Peyer's patch (tissue), 4 donors: ENCODE data around the gene VPS8. TPM values are rescaled to one million over a fixed set of nuclear protein-coding genes. Genes with fewer than 3 reads are reported as not detected.

Source experiments
- DNase-seq, 3 donors: peaks; one replicate each; pipeline ENCODE4 v3.0.0-alpha.2; 2017 to 2019
- H3K27ac ChIP-seq, 4 donors: fragments of 200-600 bp; sonication (generic); one replicate each; pipeline ENCODE4 v1.5.1; 2016 to 2019
- H3K27me3 ChIP-seq, 2 donors: fragments of 200-600 bp; sonication (generic); one replicate each; pipeline ENCODE4 v1.5.1; 2019
- H3K36me3 ChIP-seq, 3 donors: fragments of 200-600 bp; sonication (generic); one replicate each; pipeline ENCODE4 v1.5.1; 2016 to 2019
- H3K4me1 ChIP-seq, 4 donors: fragments of 200-600 bp; sonication (generic); one replicate each; pipeline ENCODE4 v1.5.1; 2016 to 2019
- H3K4me3 ChIP-seq, 4 donors: fragments of 200-600 bp; sonication (generic); 1 replicate in 3 of 4; 2 replicates in 1 of 4; pipeline ENCODE4 v1.5.1; 2016 to 2019; ENCODE audit warnings: mild to moderate bottlenecking in 1 of 4
- H3K9me3 ChIP-seq, 4 donors: fragments of 200-600 bp; sonication (generic); one replicate each; pipeline ENCODE4 v1.5.1; 2016 to 2019; ENCODE audit warnings: mild to moderate bottlenecking in 1 of 4
- CTCF ChIP-seq, 6 experiments: fragments of 450-650 bp in 4 of 6; fragments of 200-600 bp in 2 of 6; sonication (generic) in 1 of 6; IDR thresholded peaks; one replicate each; pipeline ENCODE4 v1.5.1; 2017 to 2019; ENCODE audit warnings: antibody characterized with exemption in 6 of 6, mild to moderate bottlenecking in 3 of 6, moderate library complexity in 1 of 6
- POLR2A ChIP-seq, 2 donors: fragments of 450-650 bp; IDR thresholded peaks; one replicate each; pipeline ENCODE4 v1.5.1; 2017; ENCODE audit warnings: antibody characterized with exemption in 2 of 2, mild to moderate bottlenecking in 2 of 2, moderate library complexity in 2 of 2
- total RNA-seq, 4 donors: library from RNA; depleted of rRNA; stranded (reverse); fragments of >200 nt; gene quantifications; one replicate each; pipeline ENCODE4 v1.1.0, GENCODE V29; 2016

The VPS8 gene
- total RNA-seq, 4 donors from 2014 or later, result 49.7 to 109 (median 74.3) TPM

DNA sequence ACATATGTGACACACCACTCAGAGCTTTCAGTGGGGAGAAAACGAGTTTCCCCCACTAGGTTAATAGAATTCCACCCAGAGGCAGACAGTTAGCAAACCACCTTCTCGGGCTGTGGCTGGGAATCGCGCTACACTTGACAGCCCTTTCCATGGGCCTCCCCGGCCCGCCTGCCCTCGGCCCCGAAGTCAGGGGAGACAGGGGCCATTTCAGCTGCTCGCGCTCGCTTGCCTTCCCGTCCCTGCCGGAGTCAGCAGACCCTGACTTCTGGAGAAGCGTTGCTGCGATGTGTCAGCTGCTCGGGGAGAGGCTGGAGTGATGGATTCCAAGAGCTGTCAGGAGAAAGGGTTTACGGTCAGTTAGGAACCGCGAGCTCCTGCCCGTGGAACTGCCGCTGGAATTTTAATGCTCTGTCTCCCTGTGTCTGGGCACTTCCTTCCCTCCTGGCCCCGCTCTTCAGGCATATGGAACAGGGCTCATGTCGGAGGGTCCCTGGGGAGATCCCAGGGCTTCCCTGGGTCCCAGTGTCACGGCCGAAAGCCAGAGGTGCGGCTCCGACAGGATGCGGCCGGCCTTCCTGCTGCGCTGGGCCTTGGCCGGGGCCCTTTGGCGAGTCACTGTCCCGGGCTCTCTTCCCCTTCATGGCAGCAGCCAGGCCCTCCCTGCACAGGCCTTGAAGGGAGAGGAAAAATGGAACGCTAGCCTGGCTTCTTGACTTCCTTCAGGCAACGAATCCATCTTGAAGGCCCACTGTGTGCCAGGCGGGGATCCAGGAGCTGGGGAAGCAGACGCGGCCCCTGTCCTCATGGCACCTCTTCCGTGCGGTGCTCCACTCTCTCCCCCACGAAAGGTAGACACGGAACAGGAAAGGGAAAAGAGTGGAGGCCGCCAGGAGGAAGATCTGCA lies 38.4 kb upstream of the VPS8 start:
- no peak for DNase-seq
- Histone ChIP-seq H3K9me3 (no peaks in the 10 kb centered on the region), H3K36me3 (no peaks in the 10 kb centered on the region), H3K4me1 (no peaks in the 10 kb centered on the region), H3K27ac (no peak overlapping the region), H3K27me3 (no peaks in the 10 kb centered on the region), H3K4me3 (no peak overlapping the region)
- TF ChIP-seq POLR2A (IDR thresholded peaks at IDR 0.05) (no peak), CTCF (IDR thresholded peaks at IDR 0.05) (no peak)

DNA sequence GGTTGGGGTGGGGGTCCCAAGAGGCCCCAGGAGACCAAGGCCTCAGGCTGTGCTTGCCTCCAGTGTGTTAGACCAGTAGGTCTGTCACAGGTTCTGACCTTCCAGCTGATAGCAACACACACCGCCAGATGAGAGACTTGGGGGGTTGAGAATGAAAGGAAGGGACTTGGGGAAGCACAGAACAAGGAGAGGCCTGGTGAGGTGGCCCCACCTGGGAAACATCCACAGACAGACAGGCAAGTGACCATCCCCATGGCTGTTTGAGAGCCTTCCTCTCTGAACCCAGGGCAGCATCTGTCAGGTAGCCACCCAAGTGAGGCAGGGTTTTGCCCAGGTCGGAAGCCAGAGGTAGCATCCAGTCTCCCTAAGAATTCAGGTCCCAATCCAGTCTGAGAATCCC lies 35.0 kb upstream of the VPS8 start:
- no peak for TF ChIP-seq POLR2A (IDR thresholded peaks at IDR 0.05)
- TF ChIP-seq CTCF (IDR thresholded peaks at IDR 0.05), result no peak
- Histone ChIP-seq H3K36me3 (no peaks in the 10 kb centered on the region), H3K4me1 (no peaks in the 10 kb centered on the region), H3K9me3 (no peaks in the 10 kb centered on the region), H3K27me3 (no peaks in the 10 kb centered on the region), H3K4me3 (no peak overlapping the region), H3K27ac (no peak overlapping the region)
- DNase-seq, result peak in 1 of 3 donors; percentile 20

- Histone ChIP-seq H3K9me3 (no peaks in the 10 kb centered on the region), H3K27ac (no peak overlapping the region), H3K36me3 (no peaks in the 10 kb centered on the region), H3K27me3 (no peaks in the 10 kb centered on the region), H3K4me1 (no peaks in the 10 kb centered on the region), H3K4me3 (no peak overlapping the region)
- peak in 1 of 2 donors; percentile 11 for TF ChIP-seq POLR2A (IDR thresholded peaks at IDR 0.05)
- peak; percentile 68 to 97 (median 89) for TF ChIP-seq CTCF (IDR thresholded peaks at IDR 0.05)
- DNase-seq, result peak; percentile 76 to 98 (median 90)
Measured at GRCh38 chr3:184777566-184778356, 34.2 kb upstream of the VPS8 start.

GRCh38 chr3:184778426-184779332 lies 33.3 kb upstream of the VPS8 start:
- no peak for TF ChIP-seq POLR2A (IDR thresholded peaks at IDR 0.05)
- TF ChIP-seq CTCF (IDR thresholded peaks at IDR 0.05), result no peak
- H3K27me3 ChIP-seq, result no peaks in the 10 kb centered on the region
- H3K9me3 ChIP-seq, result no peaks in the 10 kb centered on the region
- no peak for DNase-seq
- H3K4me1 ChIP-seq, result no peaks in the 10 kb centered on the region
- no peak overlapping the region for H3K27ac ChIP-seq
- H3K36me3 ChIP-seq, result no peaks in the 10 kb centered on the region
- H3K4me3 ChIP-seq, result no peak overlapping the region

DNA sequence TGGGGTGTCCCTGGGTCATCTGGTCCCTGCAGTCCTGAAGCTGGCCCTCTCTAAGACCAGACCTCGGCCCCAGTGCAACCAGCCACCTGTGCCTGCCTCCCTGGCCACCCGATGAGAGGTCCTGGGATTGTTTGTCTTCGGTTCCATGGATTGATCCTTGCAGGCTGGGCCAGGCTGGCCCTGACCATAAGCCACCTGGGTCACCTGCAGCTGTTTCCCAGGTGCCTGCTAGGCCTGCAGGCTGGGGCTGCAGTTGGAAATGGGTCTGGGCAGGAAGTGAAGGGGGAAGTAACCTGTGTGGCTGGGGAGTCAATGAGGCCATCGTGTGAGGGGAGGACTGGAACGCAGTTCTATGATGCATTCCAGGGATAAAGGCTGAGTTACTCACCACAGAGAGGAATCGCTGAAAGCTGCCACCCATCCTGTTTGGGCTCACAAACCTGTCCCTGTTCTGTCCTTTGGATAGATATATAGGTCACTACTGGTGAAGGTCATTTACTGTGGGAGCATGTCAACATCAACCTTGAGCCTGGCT lies 30.9 kb upstream of the VPS8 start:
- TF ChIP-seq CTCF (IDR thresholded peaks at IDR 0.05) (no peak), POLR2A (IDR thresholded peaks at IDR 0.05) (no peak)
- Histone ChIP-seq H3K27me3 (no peaks in the 10 kb centered on the region), H3K36me3 (no peaks in the 10 kb centered on the region), H3K4me3 (no peak overlapping the region), H3K4me1 (peaks cover 0 to 7% (median 0%) of the 10 kb centered on the region in 4 donors), H3K9me3 (no peaks in the 10 kb centered on the region), H3K27ac (no peak overlapping the region)
- DNase-seq, result no peak
